GM19023 (cell line): ENCODE results near the gene RAPGEF1.

Experiments used
- ATAC-seq: cut with Tn5 transposase; IDR thresholded peaks from one replicate; pipeline ENCODE4 v1.9.1; 2021; ENCODE audit warnings: mild to moderate bottlenecking, moderate library complexity; ENCODE audit not compliant: unreplicated experiment

RAPGEF1 gene

GRCh38 chr9:131628459-131629225, 111.2 kb downstream of the RAPGEF1 start:
- ATAC-seq, result no peak

- ATAC-seq, result peak; percentile 49
These were observed 112.0 kb downstream of the RAPGEF1 start for GRCh38 chr9:131627648-131628458.

GRCh38 chr9:131627326-131627647, 112.6 kb downstream of the RAPGEF1 start:
- no peak for ATAC-seq

GRCh38 chr9:131625790-131626670, 113.8 kb downstream of the RAPGEF1 start:
- no peak for ATAC-seq

- no peak for ATAC-seq
These were observed 114.4 kb downstream of the RAPGEF1 start for GRCh38 chr9:131625508-131625787.

- no peak for ATAC-seq
These were observed 115.0 kb downstream of the RAPGEF1 start for GRCh38 chr9:131624636-131625507.

- no peak for ATAC-seq
These were observed 116.1 kb downstream of the RAPGEF1 start for GRCh38 chr9:131623655-131624330.

- no peak for ATAC-seq
These were observed 117.4 kb downstream of the RAPGEF1 start for GRCh38 chr9:131622523-131622922.

- ATAC-seq, result peak; percentile 51
These were observed 118.1 kb downstream of the RAPGEF1 start for GRCh38 chr9:131621551-131622358.

- no peak for ATAC-seq
These were observed 118.9 kb downstream of the RAPGEF1 start for GRCh38 chr9:131620764-131621520.

GRCh38 chr9:131619680-131620079, 120.2 kb downstream of the RAPGEF1 start:
- ATAC-seq, result no peak

GRCh38 chr9:131618785-131619184, 121.1 kb downstream of the RAPGEF1 start:
- no peak for ATAC-seq

GRCh38 chr9:131618071-131618479, 121.8 kb downstream of the RAPGEF1 start:
- no peak for ATAC-seq

GRCh38 chr9:131617611-131618010, 122.3 kb downstream of the RAPGEF1 start:
- no peak for ATAC-seq

GRCh38 chr9:131616983-131617604, 122.8 kb downstream of the RAPGEF1 start:
- ATAC-seq, result no peak

- ATAC-seq, result no peak
These were observed 125.4 kb downstream of the RAPGEF1 start for GRCh38 chr9:131614340-131614915.

- no peak for ATAC-seq
These were observed 126.0 kb downstream of the RAPGEF1 start for GRCh38 chr9:131613921-131614320.

GRCh38 chr9:131612851-131613250, 127.0 kb downstream of the RAPGEF1 start:
- ATAC-seq, result no peak
